Activated CD8-positive, alpha-beta memory T cell treated with anti-CD3 and anti-CD28 coated beads for 36 hours (primary cell): ENCODE data around the gene JKAMP. TPM values are rescaled to one million over a fixed set of nuclear protein-coding genes. Genes with fewer than 3 reads are reported as not detected.

Experiments used
- CTCF ChIA-PET: fragments of 350-600 bp; sonication (Branson Sonifier 250); formaldehyde crosslinking; loops from one replicate; lab custom pipeline; 2021; ENCODE audit warnings: antibody characterized with exemption; lab: Charles Lee
- POLR2A ChIA-PET: fragments of 350-600 bp; sonication (Branson Sonifier 250); formaldehyde crosslinking; loops from one replicate; lab custom pipeline; 2021; ENCODE audit warnings: antibody characterized with exemption; lab: Charles Lee
- total RNA-seq, 2 experiments: library from RNA; stranded (reverse); gene quantifications; one replicate each; pipeline ENCODE4 v1.2.3, GENCODE V29; 2021

The JKAMP gene
- total RNA-seq, 2 experiments from 2014 or later = 27.9 to 28.3 TPM

GRCh38 chr14:59520224-59520623, 35.9 kb downstream of the JKAMP start:
- CTCF ChIA-PET = no interaction called here
- POLR2A ChIA-PET = no interaction called here

- ChIA-PET CTCF (no interaction called here), POLR2A (no interaction called here)
These were observed 44.9 kb downstream of the JKAMP start for GRCh38 chr14:59529189-59529588.

- ChIA-PET CTCF (no interaction called here), POLR2A (no interaction called here)
These were observed 46.0 kb downstream of the JKAMP start for GRCh38 chr14:59530349-59530748.

GRCh38 chr14:59532419-59532818, 48.1 kb downstream of the JKAMP start:
- POLR2A ChIA-PET = no interaction called here
- CTCF ChIA-PET = no interaction called here

GRCh38 chr14:59534361-59534987, 50.2 kb downstream of the JKAMP start:
- POLR2A ChIA-PET = no interaction called here
- CTCF ChIA-PET = no interaction called here

- CTCF ChIA-PET = no interaction called here
- POLR2A ChIA-PET = no interaction called here
These were observed 53.2 kb downstream of the JKAMP start for GRCh38 chr14:59537476-59537875.

- ChIA-PET POLR2A (no interaction called here), CTCF (no interaction called here)
These were observed 54.6 kb downstream of the JKAMP start for GRCh38 chr14:59538936-59539335.

- CTCF ChIA-PET = no interaction called here
- POLR2A ChIA-PET = no interaction called here
These were observed 56.5 kb downstream of the JKAMP start for GRCh38 chr14:59540852-59541251.

- CTCF ChIA-PET = no interaction called here
These were observed 57.4 kb downstream of the JKAMP start for GRCh38 chr14:59541731-59542130.

GRCh38 chr14:59543873-59544272, 59.6 kb downstream of the JKAMP start:
- ChIA-PET POLR2A (no interaction called here), CTCF (no interaction called here)

More at GRCh38 chr14:59541731-59542130, 57.4 kb downstream of the JKAMP start:
- POLR2A ChIA-PET = no interaction called here

GRCh38 chr14:59547310-59547709, 63.0 kb downstream of the JKAMP start:
- POLR2A ChIA-PET = no interaction called here
- CTCF ChIA-PET = no interaction called here

Other genes starting within 250 kb of the JKAMP start
- 1 to 10 TPM; 1.2 to 1.6 TPM for gene GPR135, start 19.1 kb upstream of the JKAMP start, total RNA-seq
- 10 to 100 TPM in 1 of 2 experiments, 1 to 10 TPM in 1; 9.1 to 10.3 TPM for gene L3HYPDH, start 109 bp upstream of the JKAMP start, total RNA-seq
- not detected for gene CCDC175, start 92.3 kb downstream of the JKAMP start, total RNA-seq